ENCODE measurements around the gene CFDP1. TPM values are rescaled to one million over a fixed set of nuclear protein-coding genes. Genes with fewer than 3 reads are reported as not detected.

The CFDP1 gene
- total and polyA plus RNA-seq, 2 of the 13 experiments (the other 11 are each of a cell fraction or from before 2014, with no cell fraction given), result 78.6 to 153 TPM

DNA sequence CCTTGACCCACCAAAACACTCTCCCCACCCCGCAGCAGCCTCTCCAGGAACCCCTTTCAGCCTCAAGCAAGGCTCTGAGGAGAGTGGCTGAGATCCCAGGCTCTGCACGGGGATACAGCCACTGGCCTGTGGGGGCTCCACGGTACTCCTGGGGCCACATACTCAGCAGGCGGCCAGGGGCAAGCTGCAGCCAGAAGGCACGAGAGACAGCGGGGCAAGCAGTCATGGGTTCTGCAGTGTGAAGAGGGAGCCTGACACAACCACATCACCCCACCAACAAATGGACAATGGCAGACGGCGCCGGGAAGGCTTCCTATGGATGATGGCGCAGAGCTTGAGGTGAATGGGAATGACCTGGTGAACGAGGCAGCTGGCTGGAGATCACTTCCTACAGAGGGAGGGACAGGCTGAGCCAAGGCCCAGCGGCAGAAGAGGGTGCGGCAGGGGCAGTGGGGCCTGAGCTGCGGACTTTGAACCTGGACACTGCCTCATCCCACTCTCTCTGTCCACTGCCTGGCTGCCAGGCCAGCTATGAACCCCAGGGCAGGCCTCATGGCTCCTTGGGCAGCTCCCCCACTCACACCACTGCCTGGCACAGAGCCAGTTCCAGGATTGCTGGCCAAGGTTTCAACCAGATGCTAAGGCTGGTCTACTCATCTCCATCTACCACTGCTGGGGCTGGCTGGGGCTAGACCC lies 171.1 kb downstream of the CFDP1 start (continued):
- TF ChIP-seq, protein P1, sequence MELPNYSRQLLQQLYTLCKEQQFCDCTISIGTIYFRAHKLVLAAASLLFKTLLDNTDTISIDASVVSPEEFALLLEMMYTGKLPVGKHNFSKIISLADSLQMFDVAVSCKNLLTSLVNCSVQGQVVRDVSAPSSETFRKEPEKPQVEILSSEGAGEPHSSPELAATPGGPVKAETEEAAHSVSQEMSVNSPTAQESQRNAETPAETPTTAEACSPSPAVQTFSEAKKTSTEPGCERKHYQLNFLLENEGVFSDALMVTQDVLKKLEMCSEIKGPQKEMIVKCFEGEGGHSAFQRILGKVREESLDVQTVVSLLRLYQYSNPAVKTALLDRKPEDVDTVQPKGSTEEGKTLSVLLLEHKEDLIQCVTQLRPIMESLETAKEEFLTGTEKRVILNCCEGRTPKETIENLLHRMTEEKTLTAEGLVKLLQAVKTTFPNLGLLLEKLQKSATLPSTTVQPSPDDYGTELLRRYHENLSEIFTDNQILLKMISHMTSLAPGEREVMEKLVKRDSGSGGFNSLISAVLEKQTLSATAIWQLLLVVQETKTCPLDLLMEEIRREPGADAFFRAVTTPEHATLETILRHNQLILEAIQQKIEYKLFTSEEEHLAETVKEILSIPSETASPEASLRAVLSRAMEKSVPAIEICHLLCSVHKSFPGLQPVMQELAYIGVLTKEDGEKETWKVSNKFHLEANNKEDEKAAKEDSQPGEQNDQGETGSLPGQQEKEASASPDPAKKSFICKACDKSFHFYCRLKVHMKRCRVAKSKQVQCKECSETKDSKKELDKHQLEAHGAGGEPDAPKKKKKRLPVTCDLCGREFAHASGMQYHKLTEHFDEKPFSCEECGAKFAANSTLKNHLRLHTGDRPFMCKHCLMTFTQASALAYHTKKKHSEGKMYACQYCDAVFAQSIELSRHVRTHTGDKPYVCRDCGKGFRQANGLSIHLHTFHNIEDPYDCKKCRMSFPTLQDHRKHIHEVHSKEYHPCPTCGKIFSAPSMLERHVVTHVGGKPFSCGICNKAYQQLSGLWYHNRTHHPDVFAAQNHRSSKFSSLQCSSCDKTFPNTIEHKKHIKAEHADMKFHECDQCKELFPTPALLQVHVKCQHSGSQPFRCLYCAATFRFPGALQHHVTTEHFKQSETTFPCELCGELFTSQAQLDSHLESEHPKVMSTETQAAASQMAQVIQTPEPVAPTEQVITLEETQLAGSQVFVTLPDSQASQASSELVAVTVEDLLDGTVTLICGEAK (IDR thresholded peaks at IDR 0.05), result no peak
- TF ChIP-seq, protein P1 (CRISPR knock-in tag; IDR thresholded peaks at IDR 0.05), result peak; percentile 64
- TF ChIP-seq, protein P2, sequence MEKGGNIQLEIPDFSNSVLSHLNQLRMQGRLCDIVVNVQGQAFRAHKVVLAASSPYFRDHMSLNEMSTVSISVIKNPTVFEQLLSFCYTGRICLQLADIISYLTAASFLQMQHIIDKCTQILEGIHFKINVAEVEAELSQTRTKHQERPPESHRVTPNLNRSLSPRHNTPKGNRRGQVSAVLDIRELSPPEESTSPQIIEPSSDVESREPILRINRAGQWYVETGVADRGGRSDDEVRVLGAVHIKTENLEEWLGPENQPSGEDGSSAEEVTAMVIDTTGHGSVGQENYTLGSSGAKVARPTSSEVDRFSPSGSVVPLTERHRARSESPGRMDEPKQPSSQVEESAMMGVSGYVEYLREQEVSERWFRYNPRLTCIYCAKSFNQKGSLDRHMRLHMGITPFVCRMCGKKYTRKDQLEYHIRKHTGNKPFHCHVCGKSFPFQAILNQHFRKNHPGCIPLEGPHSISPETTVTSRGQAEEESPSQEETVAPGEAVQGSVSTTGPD (CRISPR knock-in tag; IDR thresholded peaks at IDR 0.05), result no peak
- TF ChIP-seq SPEN (CRISPR knock-in tag; IDR thresholded peaks at IDR 0.05; ENCODE audit: low read depth) (peak; percentile 95), ZBTB42 (CRISPR knock-in tag; IDR thresholded peaks at IDR 0.05) (no peak), HOXA3 (CRISPR knock-in tag; IDR thresholded peaks at IDR 0.05) (peak; percentile 93), DPF2 (CRISPR knock-in tag; IDR thresholded peaks at IDR 0.05; ENCODE audit: borderline replicate concordance, low read depth) (peak; percentile 62; the same call in 1 of the 2 replicates), EZH2 (conservative IDR thresholded peaks at IDR 0.05; ENCODE audit: low read depth, low read length) (no peak), ATF7-NPFF (CRISPR knock-in tag; IDR thresholded peaks at IDR 0.05; ENCODE audit: low read depth) (0 out of 2 replicates have a peak, but pooled peaks have one; percentile 33), SMAD9 (CRISPR knock-in tag; IDR thresholded peaks at IDR 0.05) (no peak), ZZZ3 (CRISPR knock-in tag; IDR thresholded peaks at IDR 0.05; ENCODE audit: borderline replicate concordance) (no peak), NFIC (IDR thresholded peaks at IDR 0.05; ENCODE audit: low read length) (no peak; the same call in 1 of the 2 replicates), ZNF556 (CRISPR knock-in tag; IDR thresholded peaks at IDR 0.05; ENCODE audit: borderline replicate concordance) (peak; percentile 69; the same call in 1 of the 2 replicates), ZFP36 (IDR thresholded peaks at IDR 0.05; ENCODE audit: borderline replicate concordance, low read depth, low read length, partially characterized antibody) (no peak), KLF12 (CRISPR knock-in tag; IDR thresholded peaks at IDR 0.05; ENCODE audit: borderline replicate concordance) (peak; percentile 95)
- TF ChIP-seq, protein P3, sequence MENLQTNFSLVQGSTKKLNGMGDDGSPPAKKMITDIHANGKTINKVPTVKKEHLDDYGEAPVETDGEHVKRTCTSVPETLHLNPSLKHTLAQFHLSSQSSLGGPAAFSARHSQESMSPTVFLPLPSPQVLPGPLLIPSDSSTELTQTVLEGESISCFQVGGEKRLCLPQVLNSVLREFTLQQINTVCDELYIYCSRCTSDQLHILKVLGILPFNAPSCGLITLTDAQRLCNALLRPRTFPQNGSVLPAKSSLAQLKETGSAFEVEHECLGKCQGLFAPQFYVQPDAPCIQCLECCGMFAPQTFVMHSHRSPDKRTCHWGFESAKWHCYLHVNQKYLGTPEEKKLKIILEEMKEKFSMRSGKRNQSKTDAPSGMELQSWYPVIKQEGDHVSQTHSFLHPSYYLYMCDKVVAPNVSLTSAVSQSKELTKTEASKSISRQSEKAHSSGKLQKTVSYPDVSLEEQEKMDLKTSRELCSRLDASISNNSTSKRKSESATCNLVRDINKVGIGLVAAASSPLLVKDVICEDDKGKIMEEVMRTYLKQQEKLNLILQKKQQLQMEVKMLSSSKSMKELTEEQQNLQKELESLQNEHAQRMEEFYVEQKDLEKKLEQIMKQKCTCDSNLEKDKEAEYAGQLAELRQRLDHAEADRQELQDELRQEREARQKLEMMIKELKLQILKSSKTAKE (CRISPR knock-in tag; IDR thresholded peaks at IDR 0.05; ENCODE audit: borderline replicate concordance), result no peak

Measured in HepG2 (cell line).